NCI-H1694 (cell line): Measurements from ENCODE around the gene DEPDC5.

ENCODE experiments used
- DNase-seq: peaks from one replicate; lab custom pipeline; 2025; lab: John Stamatoyannopoulos, UW

Gene DEPDC5

GRCh38 chr22:31852691-31853421 lies 99.0 kb downstream of the DEPDC5 start:
- no peak for DNase-seq

GRCh38 chr22:31853736-31854495 lies 100.1 kb downstream of the DEPDC5 start:
- no peak for DNase-seq

DNA sequence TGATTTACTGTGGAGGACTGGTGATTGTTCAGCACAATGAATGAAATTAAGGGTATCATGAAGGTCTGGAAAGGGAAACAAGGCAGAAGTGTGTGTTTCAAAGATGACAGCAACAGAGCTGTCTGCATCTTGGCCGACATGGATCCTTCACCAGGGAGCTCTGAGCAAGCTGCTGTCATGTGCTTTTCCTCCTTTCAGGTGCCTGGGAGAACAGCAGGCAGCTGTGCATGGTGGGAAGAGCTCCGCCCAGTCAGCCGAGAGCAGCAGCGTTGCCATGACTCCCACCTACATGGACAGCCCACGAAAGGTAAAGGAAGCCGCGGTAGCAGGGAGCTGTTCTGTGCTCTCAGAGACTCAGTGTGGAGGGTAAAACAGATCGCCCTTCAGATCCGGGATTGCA lies 103.4 kb downstream of the DEPDC5 start:
- no peak for DNase-seq

- DNase-seq, result no peak
Observed at GRCh38 chr22:31861226-31861840, 107.5 kb downstream of the DEPDC5 start.

DNA sequence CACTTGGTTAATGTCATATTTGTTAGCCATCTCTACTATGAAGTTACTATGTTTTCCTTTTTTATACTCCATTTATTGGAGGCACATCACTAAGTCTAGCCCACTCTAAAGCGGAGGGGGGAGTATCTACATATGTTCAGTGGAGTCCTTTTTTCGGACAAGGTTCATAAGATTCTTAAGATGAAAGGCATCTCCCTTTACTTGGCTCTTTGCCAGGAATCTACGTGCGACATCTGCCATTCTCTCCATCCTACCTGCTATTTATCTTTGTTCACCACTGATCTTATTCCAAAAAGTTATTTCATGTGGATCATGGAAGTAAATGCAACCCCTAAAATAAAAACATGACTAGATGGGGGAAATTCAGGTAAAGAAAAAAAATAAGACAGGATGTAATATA lies 113.1 kb downstream of the DEPDC5 start:
- no peak for DNase-seq

DNA sequence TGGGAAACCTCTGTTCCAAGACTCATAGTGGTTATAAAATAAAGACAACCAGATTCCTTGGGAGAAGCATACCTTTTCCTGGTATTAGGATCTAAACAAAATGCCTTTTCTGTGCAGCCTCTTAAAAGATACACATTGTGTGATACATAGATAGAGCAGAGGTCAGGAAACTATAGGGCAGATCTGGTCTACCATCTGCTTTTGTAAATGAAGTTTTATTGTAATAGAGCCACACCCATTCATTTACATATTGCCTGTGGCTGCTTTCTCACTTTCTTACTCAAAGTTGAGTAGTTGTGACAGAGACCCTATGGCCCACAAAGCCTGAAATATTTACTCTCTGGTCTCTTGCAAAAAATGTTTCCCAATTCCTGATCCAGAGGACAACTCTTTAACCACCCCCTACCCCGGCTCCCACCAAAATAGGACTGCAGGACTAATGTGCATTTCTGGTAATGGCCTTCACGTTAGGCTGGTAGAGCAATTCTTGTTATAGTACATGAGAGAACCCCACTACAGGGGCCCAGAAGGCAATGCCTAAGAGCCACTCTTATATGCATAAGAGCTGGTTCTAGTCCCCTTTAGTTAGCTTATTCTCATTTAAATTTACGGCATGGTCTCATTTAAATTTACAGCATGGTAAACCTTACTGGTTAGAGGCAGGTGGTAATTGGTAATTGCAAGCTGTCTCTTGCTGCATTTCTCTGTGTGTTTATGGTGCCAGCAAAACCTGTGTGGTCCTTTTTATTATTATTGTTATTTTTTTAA lies 113.8 kb downstream of the DEPDC5 start:
- no peak for DNase-seq

- no peak for DNase-seq
Observed at GRCh38 chr22:31869739-31870138, 115.9 kb downstream of the DEPDC5 start.

DNA sequence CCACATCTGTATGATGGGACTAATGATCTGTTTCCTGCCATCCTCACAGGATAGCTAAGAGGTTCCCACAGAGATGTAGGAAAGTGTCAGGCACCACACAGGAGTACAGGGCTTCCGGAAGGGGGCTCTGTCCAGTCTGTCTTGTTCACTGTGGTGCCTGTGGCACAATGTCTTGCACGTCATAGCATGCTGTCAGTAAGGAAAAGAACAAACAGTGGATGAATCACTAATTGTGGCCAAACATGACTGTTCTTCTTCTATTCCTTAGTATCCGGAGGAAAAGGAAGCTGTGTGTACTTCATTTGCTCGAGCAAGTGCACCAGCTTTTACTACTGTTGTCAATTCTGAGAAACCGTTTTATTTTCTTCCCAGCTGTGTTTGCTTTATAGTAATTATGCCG lies 117.1 kb downstream of the DEPDC5 start:
- DNase-seq, result no peak

GRCh38 chr22:31871480-31871879 lies 117.7 kb downstream of the DEPDC5 start:
- DNase-seq, result no peak

- DNase-seq, result no peak
Observed at GRCh38 chr22:31872209-31872608, 118.4 kb downstream of the DEPDC5 start.

- DNase-seq, result no peak
Observed at GRCh38 chr22:31874821-31875220, 121.0 kb downstream of the DEPDC5 start.

- DNase-seq, result no peak
Observed at GRCh38 chr22:31876156-31876920, 122.5 kb downstream of the DEPDC5 start.

GRCh38 chr22:31879585-31879984 lies 125.8 kb downstream of the DEPDC5 start:
- DNase-seq, result no peak

GRCh38 chr22:31881200-31881599 lies 127.4 kb downstream of the DEPDC5 start:
- DNase-seq, result no peak

- DNase-seq, result no peak
Observed at GRCh38 chr22:31881865-31882264, 128.0 kb downstream of the DEPDC5 start.

GRCh38 chr22:31882971-31883370 lies 129.2 kb downstream of the DEPDC5 start:
- no peak for DNase-seq

GRCh38 chr22:31883989-31884388 lies 130.2 kb downstream of the DEPDC5 start:
- DNase-seq, result no peak

DNA sequence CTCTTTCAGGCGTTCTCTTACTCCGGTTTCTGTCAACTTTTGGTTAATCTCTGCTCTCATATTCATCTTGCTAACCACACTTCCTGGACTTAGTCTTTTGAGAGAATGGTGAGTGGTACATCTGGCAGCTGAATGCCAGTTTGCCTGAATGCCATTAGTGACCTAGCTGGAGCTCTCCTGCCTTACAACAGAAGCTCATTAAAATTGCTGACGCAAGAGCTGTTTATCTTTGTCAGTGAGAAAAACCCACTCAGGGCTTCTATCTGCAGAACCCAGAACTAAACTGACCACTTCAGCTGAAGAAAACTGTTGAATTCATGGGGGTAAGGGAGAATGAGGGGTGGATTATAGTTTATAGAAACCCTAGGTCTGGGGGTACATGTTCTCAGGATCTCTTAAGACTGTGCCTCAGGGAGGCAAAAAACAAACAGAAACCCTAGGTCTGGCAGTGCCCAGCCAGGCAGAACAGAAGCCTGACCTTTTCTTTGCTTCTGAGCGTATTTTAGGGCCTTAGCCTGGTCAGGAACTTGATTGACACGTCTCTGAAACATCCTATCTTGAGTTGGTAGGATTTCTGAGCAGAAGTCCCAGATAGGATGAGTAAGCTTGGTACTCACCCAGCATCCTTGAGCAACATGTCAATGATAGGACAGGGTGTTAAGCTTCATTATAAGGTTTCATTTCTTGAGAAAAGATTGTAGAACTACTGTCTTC lies 137.7 kb downstream of the DEPDC5 start:
- DNase-seq, result no peak

DNA sequence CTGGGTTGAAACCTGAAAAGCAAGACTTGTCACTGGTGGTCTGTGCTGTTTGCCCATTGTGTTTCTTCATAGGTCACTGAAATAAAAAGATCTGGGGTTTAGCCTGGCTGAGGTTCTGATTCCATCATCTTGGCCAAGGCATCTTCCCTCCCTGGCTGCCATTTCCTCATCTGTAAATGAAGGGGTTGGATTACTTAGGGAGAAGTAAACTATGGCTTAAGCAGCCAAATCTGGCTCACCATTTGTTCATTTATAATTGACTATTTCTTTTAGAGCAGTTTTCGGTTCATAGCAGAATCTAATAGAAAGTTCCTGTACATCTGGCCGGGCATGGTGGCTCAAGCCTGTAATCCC lies 138.2 kb downstream of the DEPDC5 start:
- no peak for DNase-seq

DNA sequence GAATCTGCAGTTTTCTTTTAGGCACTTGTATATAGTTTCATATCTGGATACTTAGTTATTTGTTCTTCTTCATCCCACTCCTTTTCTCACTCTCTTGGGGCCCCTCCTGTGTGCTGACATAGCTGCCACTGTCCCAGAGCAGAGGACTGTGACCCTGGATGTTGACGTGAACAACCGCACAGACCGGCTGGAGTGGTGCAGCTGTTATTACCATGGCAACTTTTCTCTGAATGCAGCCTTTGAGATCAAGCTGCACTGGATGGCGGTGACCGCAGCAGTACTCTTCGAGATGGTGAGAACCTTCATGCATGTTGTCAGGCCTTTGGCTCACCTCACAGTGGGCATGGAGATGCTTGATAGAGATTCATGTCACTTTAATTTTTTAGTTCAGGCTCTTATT lies 139.6 kb downstream of the DEPDC5 start:
- no peak for DNase-seq
